Measurements from ENCODE around the gene BRCC3.

DNA sequence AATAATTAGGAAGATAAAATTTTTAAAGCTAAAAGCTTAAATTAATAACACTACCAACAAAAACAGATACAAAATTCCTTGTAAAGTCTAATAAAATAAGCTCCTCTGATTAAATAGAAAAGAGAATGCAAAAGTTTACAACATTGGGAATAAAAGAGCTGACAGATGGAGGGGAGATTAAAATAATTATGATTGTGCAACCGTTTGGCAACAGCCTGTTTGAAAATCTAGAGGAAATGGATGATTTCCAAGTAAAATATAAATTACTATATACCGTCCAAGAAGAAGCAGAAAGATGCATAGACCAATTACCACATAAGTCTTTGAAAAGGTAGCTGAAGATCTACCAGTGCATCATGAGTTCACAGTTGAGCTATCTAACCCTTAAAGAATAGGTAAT is 98.6 kb downstream of the BRCC3 start:
- TF ChIP-seq POLR2A (IDR thresholded peaks at IDR 0.05), result no peak
- TF ChIP-seq CTCF (IDR thresholded peaks at IDR 0.05), result no peak
- no peak for TF ChIP-seq POLR2AphosphoS5 (IDR thresholded peaks at IDR 0.05)
